Activated CD8-positive, alpha-beta memory T cell treated with anti-CD3 and anti-CD28 coated beads for 36 hours (primary cell): Measurements from ENCODE around the gene EZR. TPM values are rescaled to one million over a fixed set of nuclear protein-coding genes. Genes with fewer than 3 reads are reported as not detected.

Source experiments
- CTCF ChIA-PET: fragments of 350-600 bp; sonication (Branson Sonifier 250); formaldehyde crosslinking; loops from one replicate; lab custom pipeline; 2021; ENCODE audit warnings: antibody characterized with exemption; lab: Charles Lee
- POLR2A ChIA-PET: fragments of 350-600 bp; sonication (Branson Sonifier 250); formaldehyde crosslinking; loops from one replicate; lab custom pipeline; 2021; ENCODE audit warnings: antibody characterized with exemption; lab: Charles Lee
- total RNA-seq, 2 experiments: library from RNA; stranded (reverse); gene quantifications; one replicate each; pipeline ENCODE4 v1.2.3, GENCODE V29; 2021

Gene EZR
- total RNA-seq, 2 experiments from 2014 or later: 260 to 266 TPM

- POLR2A ChIA-PET: interaction anchor here (1.0 kb wide), 1 partner anchor 61 kb away, joined by 3 read pairs; no protein-coding TSS in a partner anchor
- CTCF ChIA-PET: interaction anchor here (0.9 to 1.2 kb wide), 2 partner anchors 61 to 162 kb away, joined by 4 to 5 read pairs; no protein-coding TSS in a partner anchor
These were observed 10.1 kb downstream of the EZR start for GRCh38 chr6:158808941-158809678.

GRCh38 chr6:158808442-158808833, 10.7 kb downstream of the EZR start:
- ChIA-PET POLR2A (interaction anchor here (1.0 kb wide), 1 partner anchor 62 kb away, joined by 3 read pairs; no protein-coding TSS in a partner anchor), CTCF (interaction anchor here (0.9 to 1.2 kb wide), 2 partner anchors 14 to 163 kb away, joined by 3 to 4 read pairs; no protein-coding TSS in a partner anchor)

GRCh38 chr6:158807515-158808441, 11.4 kb downstream of the EZR start:
- POLR2A ChIA-PET: interaction anchor here (0.5 kb wide), 1 partner anchor 155 kb away, joined by 4 read pairs; no protein-coding TSS in a partner anchor
- CTCF ChIA-PET: interaction anchor here (1.2 kb wide), 1 partner anchor 14 kb away, joined by 3 read pairs; no protein-coding TSS in a partner anchor

GRCh38 chr6:158805698-158806377, 13.3 kb downstream of the EZR start:
- CTCF ChIA-PET: no interaction called here

GRCh38 chr6:158804207-158804606, 15.0 kb downstream of the EZR start:
- CTCF ChIA-PET: interaction anchor here (0.6 to 0.8 kb wide), 3 partner anchors 9 to 282 kb away, joined by 3 to 4 read pairs (median 4); no protein-coding TSS in a partner anchor
- POLR2A ChIA-PET: interaction anchor here (0.9 kb wide), 1 partner anchor 76 kb away, joined by 4 read pairs; no protein-coding TSS in a partner anchor

More at GRCh38 chr6:158805698-158806377, 13.3 kb downstream of the EZR start:
- POLR2A ChIA-PET: interaction anchor here (0.7 kb wide), 1 partner anchor 42 kb away, joined by 3 read pairs; no protein-coding TSS in a partner anchor

GRCh38 chr6:158803733-158804143, 15.4 kb downstream of the EZR start:
- ChIA-PET CTCF (interaction anchor here (0.6 to 0.8 kb wide), 4 partner anchors 10 to 281 kb away, joined by 3 to 4 read pairs (median 4); no protein-coding TSS in a partner anchor), POLR2A (interaction anchor here (0.9 kb wide), 1 partner anchor 76 kb away, joined by 4 read pairs; no protein-coding TSS in a partner anchor)

GRCh38 chr6:158801655-158802294, 17.4 kb downstream of the EZR start:
- POLR2A ChIA-PET: interaction anchor here (1.0 kb wide), 1 partner anchor 12 kb away, joined by 5 read pairs; no protein-coding TSS in a partner anchor
- CTCF ChIA-PET: interaction anchor here (0.6 to 1.9 kb wide), 4 partner anchors 12 to 170 kb away, joined by 3 to 4 read pairs (median 4); no protein-coding TSS in a partner anchor

GRCh38 chr6:158799051-158799792, 19.9 kb downstream of the EZR start:
- CTCF ChIA-PET: interaction anchor here (0.7 to 1.1 kb wide), 2 partner anchors 18 to 24 kb away, joined by 3 to 9 read pairs; no protein-coding TSS in a partner anchor
- POLR2A ChIA-PET: interaction anchor here (1.0 kb wide), 1 partner anchor 70 kb away, joined by 7 read pairs; no protein-coding TSS in a partner anchor

- POLR2A ChIA-PET: interaction anchor here (1.0 to 1.1 kb wide), 2 partner anchors 16 to 71 kb away, joined by 3 to 7 read pairs; no protein-coding TSS in a partner anchor
- CTCF ChIA-PET: interaction anchor here (0.7 to 1.2 kb wide), 4 partner anchors 19 to 174 kb away, joined by 3 to 9 read pairs (median 3); no protein-coding TSS in a partner anchor
These were observed 20.9 kb downstream of the EZR start for GRCh38 chr6:158798311-158798710.

- ChIA-PET POLR2A (interaction anchor here (0.6 to 1.1 kb wide), 4 partner anchors 17 to 429 kb away, joined by 3 to 7 read pairs (median 4); no protein-coding TSS in a partner anchor), CTCF (interaction anchor here (0.7 to 1.2 kb wide), 3 partner anchors 22 to 175 kb away, joined by 3 read pairs; partner anchors contain the start of gene EZR)
These were observed 21.5 kb downstream of the EZR start for GRCh38 chr6:158797331-158798310.

- ChIA-PET CTCF (interaction anchor here (0.6 to 1.7 kb wide), 4 partner anchors 17 to 192 kb away, joined by 3 read pairs; no protein-coding TSS in a partner anchor), POLR2A (no interaction called here)
These were observed 22.8 kb downstream of the EZR start for GRCh38 chr6:158796353-158796752.

- ChIA-PET CTCF (interaction anchor here (0.8 to 1.7 kb wide), 3 partner anchors 18 to 193 kb away, joined by 3 read pairs; no protein-coding TSS in a partner anchor), POLR2A (no interaction called here)
These were observed 23.7 kb downstream of the EZR start for GRCh38 chr6:158795516-158795915.

- ChIA-PET CTCF (interaction anchor here (0.6 to 1.7 kb wide), 7 partner anchors 10 to 287 kb away, joined by 3 to 4 read pairs (median 3); no protein-coding TSS in a partner anchor), POLR2A (interaction anchor here (0.6 kb wide), 1 partner anchor 79 kb away, joined by 4 read pairs; no protein-coding TSS in a partner anchor)
These were observed 25.7 kb downstream of the EZR start for GRCh38 chr6:158793432-158793831.

GRCh38 chr6:158792505-158792904, 26.7 kb downstream of the EZR start:
- CTCF ChIA-PET: interaction anchor here (0.6 to 1.7 kb wide), 6 partner anchors 11 to 312 kb away, joined by 3 to 4 read pairs (median 4); no protein-coding TSS in a partner anchor
- POLR2A ChIA-PET: interaction anchor here (0.6 kb wide), 1 partner anchor 11 kb away, joined by 3 read pairs; no protein-coding TSS in a partner anchor
